ENCODE data around the gene ELMO1. TPM values are rescaled to one million over a fixed set of nuclear protein-coding genes. Genes with fewer than 3 reads are reported as not detected.

ELMO1 gene
- total RNA-seq, 6 donors from 2014 or later: 51.4 to 204 (median 73.7) TPM

GRCh38 chr7:36971515-36972139, 477.0 kb downstream of the ELMO1 start:
- TF ChIP-seq POLR2A (IDR thresholded peaks at IDR 0.05): no peak
- TF ChIP-seq POLR2AphosphoS5 (IDR thresholded peaks at IDR 0.05): no peak
- no peak for TF ChIP-seq CTCF (IDR thresholded peaks at IDR 0.05)
- TF ChIP-seq EP300 (IDR thresholded peaks at IDR 0.05): no peak
- H3K36me3 ChIP-seq: no peaks in the 10 kb centered on the region
- no peaks in the 10 kb centered on the region for H3K27me3 ChIP-seq
- no peaks in the 10 kb centered on the region for H3K9me3 ChIP-seq
- peak overlapping the region in 1 of 4 donors; percentile 8 for H3K27ac ChIP-seq
- DNase-seq (no peak), ATAC-seq (ENCODE audit: low FRiP score in 2 of 2) (no peak)
- H3K4me1 ChIP-seq: peaks cover 3 to 38% (median 18%) of the 10 kb centered on the region in 4 donors
- no peak overlapping the region for H3K4me3 ChIP-seq
- WGBS, 2 donors: 73 to 74% methylated on average over 9 of the region's 9 CpGs

GRCh38 chr7:36970551-36971514, 477.8 kb downstream of the ELMO1 start:
- Histone ChIP-seq H3K36me3 (no peaks in the 10 kb centered on the region), H3K27ac (peak overlapping the region in 3 of 4 donors; percentile 10 to 66 (median 54)), H3K9me3 (no peaks in the 10 kb centered on the region), H3K4me1 (peaks cover 3 to 40% (median 18%) of the 10 kb centered on the region in 4 donors), H3K27me3 (no peaks in the 10 kb centered on the region), H3K4me3 (no peak overlapping the region)
- DNase-seq: no peak
- 80 to 81% methylated on average over 5 of the region's 5 CpGs for WGBS, 2 donors
- peak in 1 of 2 donors; percentile 59 for ATAC-seq (ENCODE audit: low FRiP score in 2 of 2)
- TF ChIP-seq EP300 (IDR thresholded peaks at IDR 0.05): no peak
- TF ChIP-seq POLR2AphosphoS5 (IDR thresholded peaks at IDR 0.05): no peak
- no peak for TF ChIP-seq POLR2A (IDR thresholded peaks at IDR 0.05)

GRCh38 chr7:36969376-36969775, 479.3 kb downstream of the ELMO1 start:
- ATAC-seq (ENCODE audit: low FRiP score in 2 of 2) (peak in 1 of 2 donors; percentile 72), DNase-seq (peak in 1 of 2 donors; percentile 64)
- Histone ChIP-seq H3K9me3 (no peaks in the 10 kb centered on the region), H3K36me3 (no peaks in the 10 kb centered on the region), H3K4me3 (no peak overlapping the region), H3K4me1 (peaks cover 3 to 40% (median 18%) of the 10 kb centered on the region in 4 donors), H3K27ac (peak overlapping the region in 2 of 4 donors; percentile 20 to 66), H3K27me3 (no peaks in the 10 kb centered on the region)
- peak in 1 of 4 donors; percentile 11 for TF ChIP-seq POLR2A (IDR thresholded peaks at IDR 0.05)
- peak in 1 of 4 donors; percentile 22 for TF ChIP-seq EP300 (IDR thresholded peaks at IDR 0.05)
- TF ChIP-seq CTCF (IDR thresholded peaks at IDR 0.05): no peak
- peak in 1 of 2 donors; percentile 44 for TF ChIP-seq POLR2AphosphoS5 (IDR thresholded peaks at IDR 0.05)

GRCh38 chr7:36967387-36967786, 481.3 kb downstream of the ELMO1 start:
- H3K4me3 ChIP-seq: no peak overlapping the region
- ATAC-seq (ENCODE audit: low FRiP score in 2 of 2): peak; percentile 87 to 91
- 35 to 36% methylated on average over 4 of the region's 4 CpGs for WGBS, 2 donors
- no peaks in the 10 kb centered on the region for H3K27me3 ChIP-seq
- no peaks in the 10 kb centered on the region for H3K9me3 ChIP-seq
- H3K27ac ChIP-seq: no peak overlapping the region
- DNase-seq: peak in 1 of 2 donors; percentile 62
- H3K36me3 ChIP-seq: no peaks in the 10 kb centered on the region
- peaks cover 3 to 36% (median 18%) of the 10 kb centered on the region in 4 donors for H3K4me1 ChIP-seq
- no peak for TF ChIP-seq EP300 (IDR thresholded peaks at IDR 0.05)
- TF ChIP-seq POLR2AphosphoS5 (IDR thresholded peaks at IDR 0.05): no peak
- TF ChIP-seq CTCF (IDR thresholded peaks at IDR 0.05): peak; percentile 64 to 79 (median 70)

- Histone ChIP-seq H3K4me1 (peaks cover 0 to 29% (median 14%) of the 10 kb centered on the region in 4 donors), H3K27ac (no peak overlapping the region), H3K4me3 (no peak overlapping the region), H3K36me3 (no peaks in the 10 kb centered on the region), H3K9me3 (no peaks in the 10 kb centered on the region), H3K27me3 (no peaks in the 10 kb centered on the region)
- 57% methylated on average over 3 of the region's 3 CpGs for WGBS, 2 donors
- no peak for TF ChIP-seq POLR2A (IDR thresholded peaks at IDR 0.05)
- no peak for TF ChIP-seq POLR2AphosphoS5 (IDR thresholded peaks at IDR 0.05)
- TF ChIP-seq EP300 (IDR thresholded peaks at IDR 0.05): no peak
- TF ChIP-seq CTCF (IDR thresholded peaks at IDR 0.05): no peak
- DNase-seq (no peak), ATAC-seq (ENCODE audit: low FRiP score in 2 of 2) (no peak)
These were observed 482.0 kb downstream of the ELMO1 start for GRCh38 chr7:36966636-36967035.
